Natural killer cell (primary cell): ENCODE results near the gene KHDRBS2. TPM values are rescaled to one million over a fixed set of nuclear protein-coding genes. Genes with fewer than 3 reads are reported as not detected.

ENCODE experiments used
- ATAC-seq, 3 donors: fragments of 150-1000 bp in 2 of 3; fragments of 200-7000 bp in 1 of 3; cut with Tn5 transposase; 1 replicate in 1 of 3; 2 replicates in 2 of 3; pipeline ENCODE4 v1.10.0; 2021; ENCODE audit warnings: mild to moderate bottlenecking in 2 of 3, moderate library complexity in 2 of 3
- DNase-seq, 2 donors: peaks; one replicate each; pipeline versions ENCODE4 v3.0.0 to v3.0.0-alpha.2; 2013 to 2021; ENCODE audit warnings: mixed read lengths in 1 of 2
- H3K27ac ChIP-seq: one replicate; pipeline ENCODE4 v1.5.1; 2013; ENCODE audit warnings: mild to moderate bottlenecking, low read length
- H3K27me3 ChIP-seq: one replicate; pipeline ENCODE4 v1.6.1; 2013; ENCODE audit warnings: low read length; ENCODE audit not compliant: control insufficient read depth, insufficient read depth
- H3K36me3 ChIP-seq: one replicate; pipeline ENCODE4 v1.6.1; 2013; ENCODE audit warnings: low read length; ENCODE audit not compliant: control insufficient read depth, insufficient read depth
- H3K4me1 ChIP-seq: one replicate; pipeline ENCODE4 v1.6.1; 2013; ENCODE audit warnings: low read length; ENCODE audit not compliant: control insufficient read depth, insufficient read depth
- H3K4me3 ChIP-seq: one replicate; pipeline ENCODE4 v1.5.1; 2013; ENCODE audit warnings: low read length
- H3K9me3 ChIP-seq: one replicate; pipeline ENCODE4 v1.6.1; 2013; ENCODE audit warnings: low read length; ENCODE audit not compliant: control insufficient read depth, insufficient read depth
- H3K27ac Mint-ChIP-seq, 2 donors: one replicate each; pipeline ENCODE4 v1.8.0; 2022; ENCODE audit warnings: mild to moderate bottlenecking in 2 of 2, mixed read lengths in 2 of 2, moderate library complexity in 1 of 2
- H3K27me3 Mint-ChIP-seq, 2 donors: one replicate each; pipeline ENCODE4 v1.8.0; 2022; ENCODE audit warnings: low read depth in 2 of 2, mixed read lengths in 2 of 2
- H3K36me3 Mint-ChIP-seq: one replicate; pipeline ENCODE4 v1.8.0; 2022; ENCODE audit warnings: mixed read lengths
- H3K4me1 Mint-ChIP-seq, 2 donors: one replicate each; pipeline ENCODE4 v1.8.0; 2022; ENCODE audit warnings: mixed read lengths in 2 of 2
- H3K4me3 Mint-ChIP-seq: one replicate; pipeline ENCODE4 v1.8.0; 2022; ENCODE audit warnings: mild to moderate bottlenecking, moderate library complexity, mixed read lengths
- H3K9me3 Mint-ChIP-seq, 2 donors: one replicate each; pipeline ENCODE4 v1.8.0; 2022; ENCODE audit warnings: mixed read lengths in 2 of 2
- WGBS: methylation state at CpG from one replicate; pipeline ENCODE4 v1.1.7; 2013; ENCODE audit warnings: missing lambda C conversion rate; ENCODE audit not compliant: insufficient coverage; 5-methylcytosine and 5-hydroxymethylcytosine counted together
- intact Hi-C: fragments of 100-400 bp; cut with micrococcal nuclease; formaldehyde crosslinking; loops from one replicate; pipeline ENCODE4 v1.14.2; 2022
- total RNA-seq, 4 donors: library from RNA; stranded (reverse); fragments of 120-200 nt in 1 of 4; gene quantifications; one replicate each; pipeline versions ENCODE4 v1.2.3 to v1.2.4, GENCODE V29; 2013 to 2022
- TF ChIP-seq, protein P1 (sequence below): fragments of 200-600 bp; IDR thresholded peaks from one replicate; pipeline ENCODE4 v1.8.0; 2022; ENCODE audit warnings: antibody characterized with exemption

Gene KHDRBS2
- total RNA-seq, 3 donors from 2014 or later (not counting 1 experiment from before 2014, with no cell fraction given) = 0.15 to 0.26 TPM; not detected in 1

DNA sequence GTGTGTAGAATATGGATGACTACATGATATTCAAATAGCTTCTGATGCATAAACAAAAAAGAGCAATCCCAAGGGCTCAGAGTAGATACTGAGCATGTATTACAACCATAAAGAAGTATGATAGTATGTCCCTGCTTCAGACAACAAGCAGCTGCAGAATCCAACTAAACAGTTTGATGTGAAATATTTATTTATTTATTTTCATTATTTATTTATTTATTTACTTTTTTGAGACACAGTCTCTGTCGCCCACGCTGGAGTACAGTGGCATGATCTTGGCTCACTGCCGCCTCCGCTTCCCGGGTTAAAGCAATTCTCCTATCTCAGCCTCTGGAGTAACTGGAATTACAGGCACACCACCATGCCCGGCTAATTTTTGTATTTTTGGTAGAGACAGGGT is 384.3 kb downstream of the KHDRBS2 start:
- peaks cover 5% of the 10 kb centered on the region for H3K9me3 ChIP-seq
- no peak overlapping the region for H3K27ac ChIP-seq
- Mint-ChIP-seq H3K27ac (no peak overlapping the region), H3K36me3 (peaks cover 5% of the 10 kb centered on the region), H3K27me3 (no peaks in the 10 kb centered on the region), H3K9me3 (peaks cover 16 to 25% of the 10 kb centered on the region in 2 donors), H3K4me1 (no peaks in the 10 kb centered on the region), H3K4me3 (no peak overlapping the region)
- WGBS = 96% methylated on average over 6 of the region's 6 CpGs
- no peak for ATAC-seq
- no peak overlapping the region for H3K4me3 ChIP-seq
- TF ChIP-seq, protein P1, sequence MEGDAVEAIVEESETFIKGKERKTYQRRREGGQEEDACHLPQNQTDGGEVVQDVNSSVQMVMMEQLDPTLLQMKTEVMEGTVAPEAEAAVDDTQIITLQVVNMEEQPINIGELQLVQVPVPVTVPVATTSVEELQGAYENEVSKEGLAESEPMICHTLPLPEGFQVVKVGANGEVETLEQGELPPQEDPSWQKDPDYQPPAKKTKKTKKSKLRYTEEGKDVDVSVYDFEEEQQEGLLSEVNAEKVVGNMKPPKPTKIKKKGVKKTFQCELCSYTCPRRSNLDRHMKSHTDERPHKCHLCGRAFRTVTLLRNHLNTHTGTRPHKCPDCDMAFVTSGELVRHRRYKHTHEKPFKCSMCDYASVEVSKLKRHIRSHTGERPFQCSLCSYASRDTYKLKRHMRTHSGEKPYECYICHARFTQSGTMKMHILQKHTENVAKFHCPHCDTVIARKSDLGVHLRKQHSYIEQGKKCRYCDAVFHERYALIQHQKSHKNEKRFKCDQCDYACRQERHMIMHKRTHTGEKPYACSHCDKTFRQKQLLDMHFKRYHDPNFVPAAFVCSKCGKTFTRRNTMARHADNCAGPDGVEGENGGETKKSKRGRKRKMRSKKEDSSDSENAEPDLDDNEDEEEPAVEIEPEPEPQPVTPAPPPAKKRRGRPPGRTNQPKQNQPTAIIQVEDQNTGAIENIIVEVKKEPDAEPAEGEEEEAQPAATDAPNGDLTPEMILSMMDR = no peak
- no peaks in the 10 kb centered on the region for H3K4me1 ChIP-seq
- intact Hi-C loops = no loop called here
- no peak for DNase-seq
- H3K27me3 ChIP-seq = no peaks in the 10 kb centered on the region
- no peaks in the 10 kb centered on the region for H3K36me3 ChIP-seq

DNA sequence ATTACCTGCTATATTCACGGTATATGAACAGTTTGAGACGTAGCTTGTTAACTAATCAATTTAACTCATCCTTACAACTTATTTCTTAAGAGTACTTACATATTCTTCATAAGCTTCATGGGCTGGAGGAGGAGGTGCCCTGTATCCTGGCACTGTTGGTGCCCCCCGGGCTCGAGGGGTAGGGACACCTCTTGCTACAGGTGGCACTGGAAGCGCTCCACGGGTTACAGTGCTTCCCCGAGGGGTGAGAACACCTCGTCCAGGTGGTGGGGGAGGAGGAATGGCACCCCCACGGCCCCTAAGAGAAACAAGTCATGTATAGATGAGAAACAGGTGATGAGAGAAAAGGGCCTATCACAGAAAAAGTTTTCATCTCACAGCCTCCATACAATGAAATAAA is 391.5 kb downstream of the KHDRBS2 start:
- WGBS = 93% methylated on average over 9 of the region's 9 CpGs
- Histone ChIP-seq H3K27ac (no peak overlapping the region), H3K9me3 (no peaks in the 10 kb centered on the region), H3K36me3 (no peaks in the 10 kb centered on the region), H3K27me3 (no peaks in the 10 kb centered on the region), H3K4me1 (no peaks in the 10 kb centered on the region), H3K4me3 (no peak overlapping the region)
- Mint-ChIP-seq H3K36me3 (no peaks in the 10 kb centered on the region), H3K9me3 (peaks cover 12 to 17% of the 10 kb centered on the region in 2 donors), H3K4me1 (no peaks in the 10 kb centered on the region), H3K27me3 (no peaks in the 10 kb centered on the region), H3K27ac (no peak overlapping the region), H3K4me3 (no peak overlapping the region)
- TF ChIP-seq, protein P1 = no peak
- DNase-seq (no peak), ATAC-seq (no peak)
- intact Hi-C loops = no loop called here

DNA sequence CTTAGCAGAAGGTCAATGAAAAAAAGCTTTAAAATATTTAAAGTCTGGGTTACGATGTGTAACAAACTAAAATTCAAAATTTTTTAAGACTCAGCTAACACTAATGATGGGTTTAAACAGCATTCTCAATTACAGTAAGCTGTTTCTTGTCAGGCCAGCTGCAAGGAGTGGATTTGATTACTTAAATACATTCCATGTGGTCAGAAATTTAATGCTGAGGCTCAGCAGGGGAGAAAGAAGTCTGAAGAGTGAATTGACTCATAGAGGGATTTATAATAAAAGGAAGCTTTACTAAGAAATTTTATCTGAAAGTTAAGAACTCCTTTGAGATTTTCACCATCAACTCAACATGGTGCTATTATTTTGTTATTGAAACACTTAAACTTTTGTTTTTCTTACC is 398.6 kb downstream of the KHDRBS2 start:
- Mint-ChIP-seq H3K4me1 (no peaks in the 10 kb centered on the region), H3K27ac (no peak overlapping the region), H3K9me3 (peaks cover 15 to 24% of the 10 kb centered on the region in 2 donors), H3K27me3 (no peaks in the 10 kb centered on the region), H3K4me3 (no peak overlapping the region), H3K36me3 (no peaks in the 10 kb centered on the region)
- DNase-seq (no peak), ATAC-seq (no peak)
- TF ChIP-seq, protein P1 = no peak
- Histone ChIP-seq H3K27me3 (no peaks in the 10 kb centered on the region), H3K9me3 (no peaks in the 10 kb centered on the region), H3K36me3 (no peaks in the 10 kb centered on the region), H3K4me1 (no peaks in the 10 kb centered on the region), H3K4me3 (no peak overlapping the region), H3K27ac (no peak overlapping the region)
- no CpG with 5 or more reads among the region's 1 CpG for WGBS
- intact Hi-C loops = no loop called here

DNA sequence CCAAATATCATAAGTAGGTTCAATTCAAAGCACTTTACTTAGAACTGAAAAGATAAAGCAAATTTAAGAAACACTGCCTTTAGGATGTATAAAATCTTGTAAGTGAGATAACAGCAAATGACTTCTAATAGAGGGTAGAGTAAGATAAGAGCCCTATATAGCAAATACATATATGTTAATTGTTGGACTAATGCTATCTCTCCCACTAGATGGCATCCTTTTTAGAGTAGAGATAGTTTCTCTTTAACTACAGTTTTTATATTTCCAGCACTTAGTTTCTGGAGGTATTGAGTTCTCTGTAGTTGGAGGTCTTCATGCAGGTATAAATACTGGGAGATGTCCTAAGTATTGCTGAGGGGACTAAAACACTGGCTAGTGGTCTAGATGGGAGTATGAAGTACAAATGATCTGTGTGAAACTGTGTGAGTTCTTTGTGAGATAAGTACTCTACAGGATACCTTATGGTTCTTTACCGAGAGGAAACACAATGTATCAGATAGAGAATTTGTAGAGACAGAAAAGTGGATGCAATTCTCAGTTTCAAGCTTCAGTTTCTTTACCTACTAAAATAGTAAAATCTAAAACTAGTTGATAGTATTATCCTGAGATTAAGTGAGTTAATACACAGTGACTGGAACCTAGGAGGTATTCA is 399.3 kb downstream of the KHDRBS2 start:
- H3K4me1 ChIP-seq = no peaks in the 10 kb centered on the region
- ATAC-seq (no peak), DNase-seq (no peak)
- no CpG with 5 or more reads among the region's 1 CpG for WGBS
- H3K36me3 ChIP-seq = no peaks in the 10 kb centered on the region
- H3K9me3 ChIP-seq = no peaks in the 10 kb centered on the region
- no peaks in the 10 kb centered on the region for H3K4me1 Mint-ChIP-seq
- peaks cover 18 to 24% of the 10 kb centered on the region in 2 donors for H3K9me3 Mint-ChIP-seq
- no peak overlapping the region for H3K27ac ChIP-seq
- TF ChIP-seq, protein P1 = no peak
- H3K4me3 Mint-ChIP-seq = no peak overlapping the region
- H3K4me3 ChIP-seq = no peak overlapping the region
- H3K27me3 ChIP-seq = no peaks in the 10 kb centered on the region
- no peaks in the 10 kb centered on the region for H3K27me3 Mint-ChIP-seq
- H3K36me3 Mint-ChIP-seq = no peaks in the 10 kb centered on the region
- intact Hi-C loops = no loop called here
- H3K27ac Mint-ChIP-seq = no peak overlapping the region
